ENCODE measurements around the gene CEP250.

CEP250 gene

DNA sequence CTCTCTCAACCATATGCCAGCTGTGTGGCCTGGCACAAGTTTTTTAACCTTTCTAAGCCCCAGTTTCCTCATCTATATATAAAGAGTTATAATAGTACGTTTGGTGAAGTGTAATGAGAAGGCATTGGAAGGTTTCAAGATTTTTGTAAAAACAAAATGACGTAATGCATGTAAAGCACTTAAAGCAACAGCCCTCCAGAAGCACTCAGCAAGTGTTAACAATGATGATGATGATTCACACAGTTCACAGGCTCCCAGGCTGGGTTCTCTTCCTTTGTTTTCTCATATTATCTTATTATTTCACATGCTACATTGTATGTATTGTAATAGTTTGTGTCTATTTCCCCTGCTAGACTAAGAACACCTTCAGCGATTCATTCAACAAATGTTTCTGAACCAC is 6.2 kb downstream of the CEP250 start:
- H2AFZ ChIP-seq (ENCODE audit: low read length), result no peak overlapping the region
- no peak overlapping the region for H3K4ac ChIP-seq (ENCODE audit: low read length)
- H4K8ac ChIP-seq (ENCODE audit: low read depth, low read length), result no peak overlapping the region
- no peak overlapping the region for H2BK120ac ChIP-seq (ENCODE audit: low read depth, low read length)
- no peak overlapping the region for H2BK5ac ChIP-seq (ENCODE audit: low read length)
- H3K27ac ChIP-seq (replicated peaks; ENCODE audit: low read length), result no peak overlapping the region
- H3K23ac ChIP-seq (ENCODE audit: low read depth, low read length, poor library complexity), result no peak overlapping the region
- no peak overlapping the region for H3K18ac ChIP-seq (ENCODE audit: low read length)
- no peak for DNase-seq (ENCODE audit: low spot score)
- no CpG with 5 or more reads among the region's 3 CpGs for WGBS, 2 donors (ENCODE audit: extremely low coverage in 2 of 2, insufficient read length in 2 of 2, insufficient replicate concordance in 1 of 2)
- H3K9ac ChIP-seq (ENCODE audit: low read depth, low read length, poor library complexity), result no peak overlapping the region
- no peak overlapping the region for H3K14ac ChIP-seq (ENCODE audit: low read length)
- peaks cover 23 to 76% of the 10 kb centered on the region in 2 donors for H3K36me3 ChIP-seq (replicated peaks in 1 of 2; ENCODE audit: control insufficient read depth in 2 of 2, insufficient read depth in 2 of 2, low read length in 2 of 2)
- no peak overlapping the region for H3K4me2 ChIP-seq (ENCODE audit: insufficient read depth, low read length, poor library complexity, severe bottlenecking)
- no peaks in the 10 kb centered on the region for H3K9me3 ChIP-seq (replicated peaks in 1 of 2; ENCODE audit: control insufficient read depth in 2 of 2, insufficient read depth in 1 of 2, low read depth in 1 of 2, low read length in 2 of 2)
- H2BK12ac ChIP-seq (ENCODE audit: low read length), result no peak overlapping the region
- H3K27me3 ChIP-seq (ENCODE audit: control insufficient read depth in 3 of 3, insufficient read depth in 3 of 3, low read depth in 1 of 3, low read length in 3 of 3), result no peaks in the 10 kb centered on the region
- H3K4me1 ChIP-seq (ENCODE audit: control insufficient read depth in 2 of 2, insufficient read depth in 1 of 2, low read depth in 1 of 2, low read length in 2 of 2), result no peaks in the 10 kb centered on the region
- no peak overlapping the region for H2BK15ac ChIP-seq (ENCODE audit: low read length)
- H3K79me1 ChIP-seq (ENCODE audit: low read depth, low read length), result no peaks in the 10 kb centered on the region
- no peak overlapping the region for H4K91ac ChIP-seq (ENCODE audit: low read depth, low read length, poor library complexity)
- H3K4me3 ChIP-seq (ENCODE audit: low read length in 2 of 2), result no peak overlapping the region
- no peak overlapping the region for H2AK5ac ChIP-seq (ENCODE audit: low read depth, low read length)

DNA sequence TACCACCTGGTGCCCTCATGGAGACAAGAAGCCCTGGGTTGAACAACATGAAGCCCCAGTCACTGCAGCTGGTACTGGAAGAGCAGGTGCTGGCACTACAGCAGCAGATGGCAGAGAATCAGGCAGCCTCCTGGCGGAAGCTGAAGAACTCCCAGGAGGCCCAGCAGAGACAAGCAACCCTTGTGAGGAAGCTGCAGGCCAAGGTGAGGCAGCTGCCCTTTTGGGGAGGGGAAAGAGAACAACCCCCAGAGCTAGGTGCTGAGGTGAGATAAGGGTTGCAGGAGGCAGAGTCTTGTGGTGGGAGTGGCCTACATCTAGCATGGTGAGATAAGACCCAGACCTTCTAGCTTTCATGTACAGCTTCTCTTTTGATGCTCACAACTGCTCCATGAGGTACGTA is 7.0 kb downstream of the CEP250 start:
- no peak overlapping the region for H3K9ac ChIP-seq (ENCODE audit: low read depth, low read length, poor library complexity)
- no peak overlapping the region for H4K8ac ChIP-seq (ENCODE audit: low read depth, low read length)
- no peak overlapping the region for H3K4me2 ChIP-seq (ENCODE audit: insufficient read depth, low read length, poor library complexity, severe bottlenecking)
- no peaks in the 10 kb centered on the region for H3K9me3 ChIP-seq (replicated peaks in 1 of 2; ENCODE audit: control insufficient read depth in 2 of 2, insufficient read depth in 1 of 2, low read depth in 1 of 2, low read length in 2 of 2)
- no peak overlapping the region for H2BK15ac ChIP-seq (ENCODE audit: low read length)
- H3K4me3 ChIP-seq (ENCODE audit: low read length in 2 of 2), result no peak overlapping the region
- H3K79me1 ChIP-seq (ENCODE audit: low read depth, low read length), result no peaks in the 10 kb centered on the region
- DNase-seq (ENCODE audit: low spot score), result no peak
- H4K91ac ChIP-seq (ENCODE audit: low read depth, low read length, poor library complexity), result no peak overlapping the region
- H3K27me3 ChIP-seq (ENCODE audit: control insufficient read depth in 3 of 3, insufficient read depth in 3 of 3, low read depth in 1 of 3, low read length in 3 of 3), result no peaks in the 10 kb centered on the region
- no peak overlapping the region for H2BK120ac ChIP-seq (ENCODE audit: low read depth, low read length)
- no peak overlapping the region for H2AK5ac ChIP-seq (ENCODE audit: low read depth, low read length)
- peaks cover 23 to 83% of the 10 kb centered on the region in 2 donors for H3K36me3 ChIP-seq (replicated peaks in 1 of 2; ENCODE audit: control insufficient read depth in 2 of 2, insufficient read depth in 2 of 2, low read length in 2 of 2)
- H3K4me1 ChIP-seq (ENCODE audit: control insufficient read depth in 2 of 2, insufficient read depth in 1 of 2, low read depth in 1 of 2, low read length in 2 of 2), result peaks cover 2 to 3% of the 10 kb centered on the region in 2 donors
- H3K4ac ChIP-seq (ENCODE audit: low read length), result no peak overlapping the region
- no CpG with 5 or more reads among the region's 2 CpGs for WGBS, 2 donors (ENCODE audit: extremely low coverage in 2 of 2, insufficient read length in 2 of 2, insufficient replicate concordance in 1 of 2)
- no peak overlapping the region for H2BK5ac ChIP-seq (ENCODE audit: low read length)
- no peak overlapping the region for H2AFZ ChIP-seq (ENCODE audit: low read length)
- no peak overlapping the region for H3K14ac ChIP-seq (ENCODE audit: low read length)
- no peak overlapping the region for H3K27ac ChIP-seq (replicated peaks; ENCODE audit: low read length)
- H3K18ac ChIP-seq (ENCODE audit: low read length), result no peak overlapping the region
- H3K23ac ChIP-seq (ENCODE audit: low read depth, low read length, poor library complexity), result peak overlapping the region; percentile 60
- no peak overlapping the region for H2BK12ac ChIP-seq (ENCODE audit: low read length)

- Histone ChIP-seq H3K4ac (ENCODE audit: low read length) (no peak overlapping the region), H3K9me3 (replicated peaks in 1 of 2; ENCODE audit: control insufficient read depth in 2 of 2, insufficient read depth in 1 of 2, low read depth in 1 of 2, low read length in 2 of 2) (no peaks in the 10 kb centered on the region), H3K79me1 (ENCODE audit: low read depth, low read length) (no peaks in the 10 kb centered on the region), H3K27me3 (ENCODE audit: control insufficient read depth in 3 of 3, insufficient read depth in 3 of 3, low read depth in 1 of 3, low read length in 3 of 3) (no peaks in the 10 kb centered on the region), H3K4me2 (ENCODE audit: insufficient read depth, low read length, poor library complexity, severe bottlenecking) (no peak overlapping the region), H4K91ac (ENCODE audit: low read depth, low read length, poor library complexity) (no peak overlapping the region), H2BK120ac (ENCODE audit: low read depth, low read length) (no peak overlapping the region), H2AFZ (ENCODE audit: low read length) (no peak overlapping the region), H3K14ac (ENCODE audit: low read length) (no peak overlapping the region), H2BK12ac (ENCODE audit: low read length) (no peak overlapping the region), H3K18ac (ENCODE audit: low read length) (no peak overlapping the region), H3K4me1 (ENCODE audit: control insufficient read depth in 2 of 2, insufficient read depth in 1 of 2, low read depth in 1 of 2, low read length in 2 of 2) (peaks cover 7 to 8% of the 10 kb centered on the region in 2 donors), H2BK15ac (ENCODE audit: low read length) (no peak overlapping the region), H3K36me3 (replicated peaks in 1 of 2; ENCODE audit: control insufficient read depth in 2 of 2, insufficient read depth in 2 of 2, low read length in 2 of 2) (peaks cover 23 to 91% of the 10 kb centered on the region in 2 donors), H3K4me3 (ENCODE audit: low read length in 2 of 2) (no peak overlapping the region), H3K23ac (ENCODE audit: low read depth, low read length, poor library complexity) (no peak overlapping the region), H2BK5ac (ENCODE audit: low read length) (no peak overlapping the region), H2AK5ac (ENCODE audit: low read depth, low read length) (no peak overlapping the region), H3K9ac (ENCODE audit: low read depth, low read length, poor library complexity) (no peak overlapping the region), H4K8ac (ENCODE audit: low read depth, low read length) (no peak overlapping the region), H3K27ac (replicated peaks; ENCODE audit: low read length) (no peak overlapping the region)
- no CpG with 5 or more reads among the region's 4 CpGs for WGBS, 2 donors (ENCODE audit: extremely low coverage in 2 of 2, insufficient read length in 2 of 2, insufficient replicate concordance in 1 of 2)
- peak; percentile 70 for DNase-seq (ENCODE audit: low spot score)
Observed at GRCh38 chr20:35463455-35464300, 8.3 kb downstream of the CEP250 start.

DNA sequence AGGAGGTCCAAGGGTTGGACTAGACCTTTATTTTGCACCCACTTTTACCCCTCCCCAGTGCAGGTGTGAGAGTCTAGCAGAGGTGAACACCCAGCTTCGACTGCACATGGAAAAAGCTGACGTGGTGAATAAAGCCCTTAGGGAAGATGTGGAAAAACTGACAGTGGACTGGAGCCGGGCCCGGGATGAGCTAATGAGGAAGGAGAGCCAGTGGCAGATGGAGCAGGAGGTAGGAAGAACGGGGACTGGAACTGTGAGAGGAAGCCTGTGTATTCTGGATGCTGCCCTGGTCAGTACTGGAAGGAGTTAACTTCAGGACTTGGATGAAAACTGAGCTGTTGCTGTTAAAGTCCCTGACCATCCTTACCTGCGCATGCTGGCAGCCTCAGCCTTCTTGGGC is 10.6 kb downstream of the CEP250 start:
- no peak overlapping the region for H3K4ac ChIP-seq (ENCODE audit: low read length)
- H3K4me3 ChIP-seq (ENCODE audit: low read length in 2 of 2), result no peak overlapping the region
- H2BK12ac ChIP-seq (ENCODE audit: low read length), result no peak overlapping the region
- H3K4me1 ChIP-seq (ENCODE audit: control insufficient read depth in 2 of 2, insufficient read depth in 1 of 2, low read depth in 1 of 2, low read length in 2 of 2), result peaks cover 7 to 8% of the 10 kb centered on the region in 2 donors
- no CpG with 5 or more reads among the region's 6 CpGs for WGBS, 2 donors (ENCODE audit: extremely low coverage in 2 of 2, insufficient read length in 2 of 2, insufficient replicate concordance in 1 of 2)
- no peak overlapping the region for H3K4me2 ChIP-seq (ENCODE audit: insufficient read depth, low read length, poor library complexity, severe bottlenecking)
- H3K14ac ChIP-seq (ENCODE audit: low read length), result no peak overlapping the region
- H2AK5ac ChIP-seq (ENCODE audit: low read depth, low read length), result no peak overlapping the region
- H3K36me3 ChIP-seq (replicated peaks in 1 of 2; ENCODE audit: control insufficient read depth in 2 of 2, insufficient read depth in 2 of 2, low read length in 2 of 2), result peaks cover 17 to 96% of the 10 kb centered on the region in 2 donors
- no peak for DNase-seq (ENCODE audit: low spot score)
- H2AFZ ChIP-seq (ENCODE audit: low read length), result no peak overlapping the region
- H2BK120ac ChIP-seq (ENCODE audit: low read depth, low read length), result no peak overlapping the region
- no peak overlapping the region for H2BK15ac ChIP-seq (ENCODE audit: low read length)
- H4K8ac ChIP-seq (ENCODE audit: low read depth, low read length), result no peak overlapping the region
- H3K9me3 ChIP-seq (replicated peaks in 1 of 2; ENCODE audit: control insufficient read depth in 2 of 2, insufficient read depth in 1 of 2, low read depth in 1 of 2, low read length in 2 of 2), result no peaks in the 10 kb centered on the region
- H3K9ac ChIP-seq (ENCODE audit: low read depth, low read length, poor library complexity), result no peak overlapping the region
- H3K27ac ChIP-seq (replicated peaks; ENCODE audit: low read length), result no peak overlapping the region
- no peak overlapping the region for H4K91ac ChIP-seq (ENCODE audit: low read depth, low read length, poor library complexity)
- H3K79me1 ChIP-seq (ENCODE audit: low read depth, low read length), result no peaks in the 10 kb centered on the region
- no peak overlapping the region for H3K23ac ChIP-seq (ENCODE audit: low read depth, low read length, poor library complexity)
- no peaks in the 10 kb centered on the region for H3K27me3 ChIP-seq (ENCODE audit: control insufficient read depth in 3 of 3, insufficient read depth in 3 of 3, low read depth in 1 of 3, low read length in 3 of 3)
- no peak overlapping the region for H2BK5ac ChIP-seq (ENCODE audit: low read length)
- H3K18ac ChIP-seq (ENCODE audit: low read length), result no peak overlapping the region

Measured in neuronal stem cell (in vitro differentiated cells).